Coronary artery (tissue), 2 donors: ENCODE results near the gene SFT2D1.

Experiments
- DNase-seq: peaks from one replicate; pipeline ENCODE4 v3.0.0-alpha.2; 2017; ENCODE audit warnings: low spot score
- H3K27ac ChIP-seq, 2 donors: fragments of 200-600 bp; sonication (generic); one replicate each; pipeline ENCODE4 v1.5.1; 2016 to 2019
- H3K4me3 ChIP-seq: fragments of 200-600 bp; sonication (generic); 2 replicates; pipeline ENCODE4 v1.5.1; 2016; ENCODE audit warnings: mild to moderate bottlenecking, moderate library complexity
- TF ChIP-seq, protein P1 (sequence below): fragments of 200-600 bp; sonication (generic); IDR thresholded peaks from one replicate; pipeline ENCODE4 v1.5.1; 2019; ENCODE audit warnings: antibody characterized with exemption

Gene SFT2D1

DNA sequence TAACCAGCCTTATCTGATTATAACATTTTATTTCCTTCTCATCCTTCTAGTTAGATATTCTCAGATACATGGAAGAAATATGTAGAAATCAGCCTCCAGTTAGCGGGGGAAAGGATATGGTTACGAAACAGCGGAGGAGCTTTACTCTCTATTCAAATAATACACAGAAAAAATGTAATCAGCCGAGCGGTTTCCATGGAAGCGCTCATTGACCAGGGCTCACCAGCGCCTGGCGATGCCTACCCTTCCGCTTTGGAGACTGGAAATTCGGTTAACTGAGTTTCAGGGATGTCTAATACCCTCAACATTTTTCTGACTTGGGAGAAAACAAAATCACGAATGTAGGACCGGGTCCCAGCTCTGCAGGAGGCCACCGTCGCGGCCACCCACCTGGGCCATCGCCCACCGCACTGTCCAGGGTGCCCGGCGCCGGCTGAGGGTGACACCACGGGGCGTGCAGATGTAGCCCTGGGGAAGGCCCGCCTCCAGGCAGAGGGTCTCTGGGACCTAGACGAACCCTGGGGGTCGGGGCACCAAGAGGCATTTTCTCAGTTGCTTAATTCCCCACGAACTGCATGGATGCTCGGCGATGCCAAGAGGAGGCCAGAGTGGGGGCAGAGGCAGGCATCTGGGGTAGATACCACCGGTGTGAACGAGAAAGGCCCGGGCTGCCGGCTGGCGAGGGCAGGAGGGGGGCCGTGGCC lies 35.8 kb downstream of the SFT2D1 start:
- TF ChIP-seq, protein P1, sequence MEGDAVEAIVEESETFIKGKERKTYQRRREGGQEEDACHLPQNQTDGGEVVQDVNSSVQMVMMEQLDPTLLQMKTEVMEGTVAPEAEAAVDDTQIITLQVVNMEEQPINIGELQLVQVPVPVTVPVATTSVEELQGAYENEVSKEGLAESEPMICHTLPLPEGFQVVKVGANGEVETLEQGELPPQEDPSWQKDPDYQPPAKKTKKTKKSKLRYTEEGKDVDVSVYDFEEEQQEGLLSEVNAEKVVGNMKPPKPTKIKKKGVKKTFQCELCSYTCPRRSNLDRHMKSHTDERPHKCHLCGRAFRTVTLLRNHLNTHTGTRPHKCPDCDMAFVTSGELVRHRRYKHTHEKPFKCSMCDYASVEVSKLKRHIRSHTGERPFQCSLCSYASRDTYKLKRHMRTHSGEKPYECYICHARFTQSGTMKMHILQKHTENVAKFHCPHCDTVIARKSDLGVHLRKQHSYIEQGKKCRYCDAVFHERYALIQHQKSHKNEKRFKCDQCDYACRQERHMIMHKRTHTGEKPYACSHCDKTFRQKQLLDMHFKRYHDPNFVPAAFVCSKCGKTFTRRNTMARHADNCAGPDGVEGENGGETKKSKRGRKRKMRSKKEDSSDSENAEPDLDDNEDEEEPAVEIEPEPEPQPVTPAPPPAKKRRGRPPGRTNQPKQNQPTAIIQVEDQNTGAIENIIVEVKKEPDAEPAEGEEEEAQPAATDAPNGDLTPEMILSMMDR = no peak
- no peak for DNase-seq
- peak overlapping the region; percentile 77 for H3K4me3 ChIP-seq
- no peak overlapping the region for H3K27ac ChIP-seq

DNA sequence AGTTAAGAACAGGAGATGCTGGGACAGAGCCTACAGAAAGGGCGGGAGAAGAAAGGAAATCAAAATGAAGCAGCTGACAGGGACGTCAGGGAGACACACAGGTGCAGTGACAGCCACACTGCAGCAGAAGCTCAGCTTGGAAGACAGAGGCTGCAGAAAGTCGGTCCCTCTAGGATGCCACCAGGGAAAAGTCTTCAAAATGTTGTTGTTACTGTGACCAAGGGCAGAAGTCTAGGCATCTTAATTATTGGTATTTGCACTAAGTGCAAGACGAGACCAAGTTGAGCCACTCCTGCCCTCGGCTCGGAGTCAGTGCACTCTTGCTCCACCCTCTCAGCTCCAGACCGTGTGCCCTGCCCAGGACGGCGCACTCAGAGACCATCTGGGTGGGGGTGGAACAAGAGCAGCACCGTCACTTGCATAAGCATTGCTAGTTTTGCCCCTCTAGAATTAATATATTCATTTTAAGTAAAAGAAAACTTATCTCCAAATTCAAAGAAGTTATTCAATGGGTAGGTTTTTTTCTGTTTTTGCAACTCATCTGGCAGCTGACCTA lies 36.7 kb downstream of the SFT2D1 start:
- no peak for DNase-seq
- Histone ChIP-seq H3K4me3 (no peak overlapping the region), H3K27ac (no peak overlapping the region)
- TF ChIP-seq, protein P1 = no peak

DNA sequence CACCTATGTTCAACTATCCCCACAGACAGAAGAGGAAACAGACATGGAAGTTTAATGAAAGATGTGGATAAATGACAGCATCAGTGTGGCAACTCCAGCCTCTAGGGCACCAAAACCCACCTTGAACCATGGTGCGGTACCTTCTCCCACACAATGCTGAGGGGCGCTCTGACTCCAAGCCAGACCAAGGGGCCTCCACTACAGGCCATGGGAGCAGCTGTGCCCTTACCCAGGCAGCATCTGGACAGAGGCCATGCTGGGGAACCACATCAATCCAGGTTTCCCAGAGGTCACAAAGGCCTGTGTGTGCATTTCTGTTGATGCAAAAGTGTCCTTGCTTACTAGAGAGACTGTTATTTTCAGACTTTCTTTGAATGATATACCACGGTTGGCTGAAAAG lies 38.2 kb downstream of the SFT2D1 start:
- TF ChIP-seq, protein P1 = no peak
- DNase-seq = no peak
- H3K4me3 ChIP-seq = no peak overlapping the region
- no peak overlapping the region for H3K27ac ChIP-seq

DNA sequence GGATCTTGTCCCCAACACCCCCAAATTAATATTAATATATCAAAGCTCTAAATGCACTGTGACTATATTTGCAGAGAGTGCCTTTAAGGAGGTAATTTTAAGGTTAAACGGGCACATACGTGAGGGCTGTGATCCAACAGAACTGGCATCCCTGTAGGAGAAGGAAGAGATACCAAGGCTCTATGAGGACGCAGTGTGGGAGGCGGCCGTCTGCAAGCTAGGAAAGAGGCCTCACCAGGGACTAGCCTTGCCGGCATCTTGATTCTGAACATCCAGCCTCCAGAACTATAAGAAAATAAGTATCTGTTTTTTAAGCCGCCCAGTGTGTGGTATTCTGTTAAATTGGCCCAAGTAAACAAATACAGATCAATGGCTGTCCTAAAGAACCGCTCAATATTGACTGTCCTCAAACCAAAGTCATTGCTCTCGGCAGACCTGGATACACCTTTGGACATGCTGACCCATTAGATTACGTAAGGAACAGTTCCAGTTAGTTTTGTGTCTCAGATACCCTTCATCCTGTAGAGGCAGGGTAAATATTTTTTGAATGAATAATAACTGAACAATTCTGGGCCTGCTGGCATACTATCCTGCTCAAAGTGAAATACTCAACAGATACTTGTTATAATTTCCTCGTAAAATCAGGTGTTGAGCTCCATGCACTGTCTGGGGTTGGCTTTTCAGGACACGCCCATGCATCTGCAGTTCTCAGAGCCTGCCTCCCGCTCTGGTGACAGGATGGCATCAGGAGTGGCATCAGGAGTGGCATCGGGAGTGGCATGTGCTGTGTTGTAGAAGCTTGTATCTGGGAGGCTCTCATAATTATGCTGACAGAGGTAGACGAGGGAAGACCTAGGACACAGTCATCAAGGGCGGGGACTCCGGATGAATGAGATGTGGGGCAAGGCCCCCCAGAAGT lies 40.5 kb downstream of the SFT2D1 start:
- TF ChIP-seq, protein P1 = no peak
- no peak overlapping the region for H3K4me3 ChIP-seq
- no peak overlapping the region for H3K27ac ChIP-seq
- no peak for DNase-seq

DNA sequence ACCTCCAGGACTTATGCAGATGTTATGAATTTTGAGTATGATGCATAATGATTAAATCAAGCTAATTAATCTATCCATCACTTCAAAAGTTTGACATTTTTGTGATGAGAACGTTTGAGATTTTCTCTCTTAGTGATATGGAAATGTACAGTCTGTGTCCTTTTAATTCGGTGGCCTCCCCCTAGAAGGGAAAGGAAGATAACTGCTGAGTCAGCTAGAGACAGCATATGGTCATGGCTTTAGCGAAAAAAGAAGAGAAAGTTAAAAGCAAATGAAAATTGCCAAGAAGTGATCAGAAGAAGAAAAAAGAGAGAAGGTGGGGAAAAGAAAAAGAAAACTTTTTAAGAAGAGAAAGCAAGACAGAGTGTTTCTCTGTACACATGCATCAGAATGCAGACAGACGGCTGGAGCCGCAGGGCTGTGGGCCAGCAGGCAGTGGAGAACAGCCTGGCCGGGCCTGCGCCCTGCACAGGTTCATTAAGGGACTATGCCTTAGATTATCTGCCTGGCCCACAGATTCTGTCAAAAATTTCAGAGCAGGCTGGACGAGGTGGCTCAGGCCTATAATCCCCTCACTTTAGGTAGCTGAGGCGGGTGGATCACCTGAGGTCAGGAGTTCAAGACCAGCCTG lies 41.9 kb downstream of the SFT2D1 start:
- no peak overlapping the region for H3K27ac ChIP-seq
- no peak overlapping the region for H3K4me3 ChIP-seq

DNA sequence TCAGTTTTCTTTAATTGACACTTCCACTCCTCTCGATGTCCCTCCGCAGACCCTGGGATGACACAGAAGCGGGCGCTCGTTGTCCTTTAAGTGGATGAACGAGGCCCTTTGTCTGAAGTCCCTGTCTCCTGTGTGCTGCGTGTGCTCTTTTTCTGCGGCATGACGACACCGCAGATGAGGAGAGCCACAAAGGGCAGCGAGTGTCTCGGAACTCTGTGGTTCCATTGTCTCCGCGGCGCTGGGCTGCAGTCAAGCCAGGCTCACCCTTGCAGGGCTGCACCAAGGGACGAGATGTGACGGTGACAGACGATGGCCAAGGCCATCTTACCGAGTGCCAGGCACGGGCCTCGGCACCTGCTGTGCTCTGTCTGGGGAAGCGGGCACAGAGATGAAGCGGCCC lies 44.7 kb downstream of the SFT2D1 start:
- DNase-seq = no peak
- Histone ChIP-seq H3K4me3 (no peak overlapping the region), H3K27ac (no peak overlapping the region)
- TF ChIP-seq, protein P1 = no peak

More for the DNA sequence above, 41.9 kb downstream of the SFT2D1 start:
- DNase-seq = no peak
- TF ChIP-seq, protein P1 = no peak
